GM12878 (cell line): ENCODE data around the gene BRWD1. TPM values are rescaled to one million over a fixed set of nuclear protein-coding genes. Genes with fewer than 3 reads are reported as not detected.

Experiments used
- ATAC-seq: fragments of 200-7000 bp; cut with Tn5 transposase; 3 replicates; pipeline ENCODE4 v1.9.1; 2020; ENCODE audit warnings: mild to moderate bottlenecking, moderate library complexity
- BruUV-seq: library from RNA; stranded (reverse); fragments of 400-500 nt; replicated peaks from 2 replicates; lab custom pipeline; 2021; lab: Mats Ljungman, UMichigan
- CTCF ChIA-PET: fragments of 300-600 bp; sonication (Branson Sonifier 250); formaldehyde crosslinking; extraction: SDS; loops from one replicate; lab custom pipeline; 2021; ENCODE audit warnings: inconsistent platforms; lab: Yijun Ruan, JAX
- POLR2A ChIA-PET: fragments of 350-600 bp; formaldehyde crosslinking; extraction: SDS; loops from one replicate; lab custom pipeline; 2021; ENCODE audit warnings: inconsistent platforms; lab: Charles Lee
- RAD21 ChIA-PET: fragments of 300-600 bp; sonication (Branson Sonifier 250); formaldehyde crosslinking; loops from one replicate; lab custom pipeline; 2023; ENCODE audit warnings: antibody characterized with exemption; ENCODE audit not compliant: unreplicated experiment; lab: Charles Lee
- SMC1A ChIA-PET: fragments of 300-600 bp; sonication (Branson Sonifier 250); formaldehyde crosslinking; loops from one replicate; lab custom pipeline; 2023; ENCODE audit not compliant: unreplicated experiment, uncharacterized antibody; lab: Charles Lee
- DNase-seq: peaks from one replicate; pipeline ENCODE4 v3.0.0-alpha.2; 2011; ENCODE audit warnings: low read depth, low spot score
- FAIRE-seq: peaks from 3 replicates; lab custom pipeline; 2011; peaks lifted over from hg19 to GRCh38; lab: Jason Lieb, UNC
- H2AFZ ChIP-seq: 2 replicates; pipeline ENCODE4 v1.6.0; 2011; ENCODE audit warnings: low read depth, low read length, control low read depth; ENCODE audit not compliant: control insufficient read depth
- H3K27ac ChIP-seq: 2 replicates; pipeline ENCODE4 v1.5.1; 2011; ENCODE audit warnings: control low read depth; ENCODE audit not compliant: control insufficient read depth, insufficient read depth
- H3K27me3 ChIP-seq, 2 experiments: replicated peaks in 1 of 2; 2 replicates each; pipeline versions ENCODE4 v1.6.0 to v1.6.1; 2011; ENCODE audit warnings: low read length in 1 of 2; ENCODE audit not compliant: control insufficient read depth in 2 of 2, insufficient read depth in 2 of 2
- H3K36me3 ChIP-seq, 2 experiments: 2 replicates each; pipeline ENCODE4 v1.5.1; 2011; ENCODE audit warnings: low read length in 1 of 2; ENCODE audit not compliant: control insufficient read depth in 2 of 2, insufficient read depth in 2 of 2
- H3K4me1 ChIP-seq: 2 replicates; pipeline ENCODE4 v1.6.1; 2011; ENCODE audit warnings: mild to moderate bottlenecking, low read length, moderate library complexity, mixed read lengths; ENCODE audit not compliant: control insufficient read depth, insufficient read depth
- H3K4me2 ChIP-seq: 2 replicates; pipeline ENCODE4 v1.6.0; 2011; ENCODE audit warnings: control low read depth; ENCODE audit not compliant: control insufficient read depth, insufficient read depth
- H3K4me3 ChIP-seq: fragments of 200-600 bp; sonication (generic); 2 replicates; pipeline ENCODE4 v1.5.1; 2016
- H3K79me2 ChIP-seq: 2 replicates; pipeline ENCODE4 v1.6.0; 2011; ENCODE audit warnings: low read length; ENCODE audit not compliant: control insufficient read depth, insufficient read depth
- H3K9ac ChIP-seq: 2 replicates; pipeline ENCODE4 v1.8.0; 2011; ENCODE audit warnings: low read length, control low read depth, mixed read lengths; ENCODE audit not compliant: control insufficient read depth, insufficient read depth
- H3K9me3 ChIP-seq: replicated peaks from 3 replicates; pipeline ENCODE4 v1.5.1; 2011; ENCODE audit warnings: mild to moderate bottlenecking, low read length; ENCODE audit not compliant: control insufficient read depth, insufficient read depth
- H4K20me1 ChIP-seq: 2 replicates; pipeline ENCODE4 v1.6.0; 2011; ENCODE audit not compliant: control insufficient read depth, insufficient read depth
- BHLHE40 ChIP-seq, 2 experiments: fragments of 450-650 bp in 1 of 2; IDR thresholded peaks; 2 replicates each; pipeline ENCODE4 v1.6.1; 2011 to 2017; ENCODE audit warnings: low read depth in 2 of 2, borderline replicate concordance in 1 of 2, improper control_type of control experiment in 1 of 2, low read length in 1 of 2, mild to moderate bottlenecking in 1 of 2
- CHD1 ChIP-seq: IDR thresholded peaks from 2 replicates; pipeline ENCODE4 v1.6.1; 2012; ENCODE audit warnings: low read depth, low read length, improper control_type of control experiment
- CTCF ChIP-seq, 3 experiments: IDR thresholded peaks in 2 of 3; conservative IDR thresholded peaks in 1 of 3; 2 replicates each; pipeline ENCODE4 v1.5.1; 2011; ENCODE audit warnings: low read depth in 3 of 3, low read length in 3 of 3, mild to moderate bottlenecking in 3 of 3, control low read depth in 2 of 3, moderate library complexity in 2 of 3, inconsistent platforms in 1 of 3, mixed read lengths in 1 of 3; ENCODE audit not compliant: control insufficient read depth in 2 of 3, insufficient read depth in 1 of 3; ENCODE audit errors: extremely low read depth in 1 of 3
- EED ChIP-seq: sonication (generic); IDR thresholded peaks from 2 replicates; pipeline ENCODE4 v1.6.1; 2016; ENCODE audit warnings: antibody characterized with exemption, low read depth
- MXI1 ChIP-seq: fragments of 150-350 bp; IDR thresholded peaks from 2 replicates; pipeline ENCODE4 v1.6.1; 2011; ENCODE audit warnings: low read depth, mild to moderate bottlenecking, inconsistent platforms, low read length, improper control_type of control experiment
- POLR2AphosphoS2 ChIP-seq: IDR thresholded peaks from 2 replicates; pipeline ENCODE4 v1.6.1; 2011; ENCODE audit warnings: low read depth, mild to moderate bottlenecking, low read length, improper control_type of control experiment, moderate library complexity
- YY1 ChIP-seq: IDR thresholded peaks from 2 replicates; pipeline ENCODE4 v1.6.1; 2011; ENCODE audit warnings: low read depth, mild to moderate bottlenecking, low read length
- WGBS: methylation state at CpG from one replicate; pipeline ENCODE4 v1.1.6; 2016; ENCODE audit warnings: low lambda C conversion rate; ENCODE audit not compliant: insufficient replicate concordance, insufficient coverage; ENCODE audit errors: missing lambda C conversion rate; 5-methylcytosine and 5-hydroxymethylcytosine counted together
- in situ Hi-C: fragments of 300-500 bp; cut with MboI; formaldehyde crosslinking; loops from 9 replicates; pipeline ENCODE4 v1.14.3; 2018; ENCODE audit warnings: mixed read lengths
- intact Hi-C: fragments of 100-400 bp; cut with micrococcal nuclease; formaldehyde crosslinking; loops from one replicate; pipeline ENCODE4 v1.14.2; 2022; ENCODE audit not compliant: unreplicated experiment
- polyA plus RNA-seq, 11 experiments: library from polyadenylated mRNA; depleted of rRNA in 4 of 11; unstranded in 6 of 11; stranded (reverse) in 5 of 11; fragments of >200 nt; fragmentation: Nextera tagmentation in 4 of 11; fragmentation: Illumina TruSeq in 1 of 11; extraction: Ambion mirVana in 4 of 11; extraction: Trizol in 1 of 11; gene quantifications; 1 replicate in 1 of 11; 2 replicates in 10 of 11; pipeline versions ENCODE4 v1.2.1 to v1.2.3, GENCODE V29; 2011 to 2016; ENCODE audit warnings: inconsistent platforms in 2 of 11, missing spikeins in 2 of 11, low read depth in 1 of 11
- total RNA-seq, 4 experiments: library from RNA; depleted of rRNA in 3 of 4; stranded (reverse); fragments of >200 nt in 3 of 4; fragmentation: Illumina TruSeq in 1 of 4; extraction: Trizol in 1 of 4; gene quantifications; 2 replicates each; pipeline versions ENCODE4 v1.2.1 to v1.2.3, GENCODE V29; 2013 to 2021
- TF ChIP-seq, protein P1 (sequence below): IDR thresholded peaks from 2 replicates; pipeline ENCODE4 v1.6.1; 2012; ENCODE audit warnings: mild to moderate bottlenecking, low read depth, low read length
- TF ChIP-seq, protein P2 (sequence below): fragments of 150-350 bp; IDR thresholded peaks from 2 replicates; pipeline ENCODE4 v1.6.1; 2016; ENCODE audit warnings: low read depth, low read length

The BRWD1 gene
- total and polyA plus RNA-seq, 10 of the 15 experiments (the other 5 are each of a cell fraction or from before 2014, with no cell fraction given) = 3.1 to 19.0 (median 13.5) TPM

DNA sequence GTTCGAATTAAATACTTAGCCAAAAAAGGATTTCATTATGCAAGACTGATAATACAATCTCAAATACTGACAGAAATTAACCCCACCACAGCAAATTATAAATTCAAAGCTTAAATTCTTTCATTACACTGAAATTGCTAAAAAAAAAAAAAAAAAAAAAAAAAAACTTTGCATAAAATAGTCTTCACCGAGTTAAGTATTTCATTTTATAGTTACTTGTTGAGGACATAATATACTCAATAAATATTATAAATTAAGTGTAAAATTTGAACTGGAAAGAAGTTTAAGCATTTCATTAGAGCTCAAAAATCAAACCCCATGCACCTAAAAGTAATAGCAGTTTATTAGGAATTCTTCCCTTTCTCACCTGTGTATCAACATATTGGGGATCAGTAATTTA, 128.3 kb downstream of the BRWD1 start (continued):
- TF ChIP-seq, protein P1, sequence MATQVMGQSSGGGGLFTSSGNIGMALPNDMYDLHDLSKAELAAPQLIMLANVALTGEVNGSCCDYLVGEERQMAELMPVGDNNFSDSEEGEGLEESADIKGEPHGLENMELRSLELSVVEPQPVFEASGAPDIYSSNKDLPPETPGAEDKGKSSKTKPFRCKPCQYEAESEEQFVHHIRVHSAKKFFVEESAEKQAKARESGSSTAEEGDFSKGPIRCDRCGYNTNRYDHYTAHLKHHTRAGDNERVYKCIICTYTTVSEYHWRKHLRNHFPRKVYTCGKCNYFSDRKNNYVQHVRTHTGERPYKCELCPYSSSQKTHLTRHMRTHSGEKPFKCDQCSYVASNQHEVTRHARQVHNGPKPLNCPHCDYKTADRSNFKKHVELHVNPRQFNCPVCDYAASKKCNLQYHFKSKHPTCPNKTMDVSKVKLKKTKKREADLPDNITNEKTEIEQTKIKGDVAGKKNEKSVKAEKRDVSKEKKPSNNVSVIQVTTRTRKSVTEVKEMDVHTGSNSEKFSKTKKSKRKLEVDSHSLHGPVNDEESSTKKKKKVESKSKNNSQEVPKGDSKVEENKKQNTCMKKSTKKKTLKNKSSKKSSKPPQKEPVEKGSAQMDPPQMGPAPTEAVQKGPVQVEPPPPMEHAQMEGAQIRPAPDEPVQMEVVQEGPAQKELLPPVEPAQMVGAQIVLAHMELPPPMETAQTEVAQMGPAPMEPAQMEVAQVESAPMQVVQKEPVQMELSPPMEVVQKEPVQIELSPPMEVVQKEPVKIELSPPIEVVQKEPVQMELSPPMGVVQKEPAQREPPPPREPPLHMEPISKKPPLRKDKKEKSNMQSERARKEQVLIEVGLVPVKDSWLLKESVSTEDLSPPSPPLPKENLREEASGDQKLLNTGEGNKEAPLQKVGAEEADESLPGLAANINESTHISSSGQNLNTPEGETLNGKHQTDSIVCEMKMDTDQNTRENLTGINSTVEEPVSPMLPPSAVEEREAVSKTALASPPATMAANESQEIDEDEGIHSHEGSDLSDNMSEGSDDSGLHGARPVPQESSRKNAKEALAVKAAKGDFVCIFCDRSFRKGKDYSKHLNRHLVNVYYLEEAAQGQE = no peak
- TF ChIP-seq POLR2AphosphoS2 = no peak

DNA sequence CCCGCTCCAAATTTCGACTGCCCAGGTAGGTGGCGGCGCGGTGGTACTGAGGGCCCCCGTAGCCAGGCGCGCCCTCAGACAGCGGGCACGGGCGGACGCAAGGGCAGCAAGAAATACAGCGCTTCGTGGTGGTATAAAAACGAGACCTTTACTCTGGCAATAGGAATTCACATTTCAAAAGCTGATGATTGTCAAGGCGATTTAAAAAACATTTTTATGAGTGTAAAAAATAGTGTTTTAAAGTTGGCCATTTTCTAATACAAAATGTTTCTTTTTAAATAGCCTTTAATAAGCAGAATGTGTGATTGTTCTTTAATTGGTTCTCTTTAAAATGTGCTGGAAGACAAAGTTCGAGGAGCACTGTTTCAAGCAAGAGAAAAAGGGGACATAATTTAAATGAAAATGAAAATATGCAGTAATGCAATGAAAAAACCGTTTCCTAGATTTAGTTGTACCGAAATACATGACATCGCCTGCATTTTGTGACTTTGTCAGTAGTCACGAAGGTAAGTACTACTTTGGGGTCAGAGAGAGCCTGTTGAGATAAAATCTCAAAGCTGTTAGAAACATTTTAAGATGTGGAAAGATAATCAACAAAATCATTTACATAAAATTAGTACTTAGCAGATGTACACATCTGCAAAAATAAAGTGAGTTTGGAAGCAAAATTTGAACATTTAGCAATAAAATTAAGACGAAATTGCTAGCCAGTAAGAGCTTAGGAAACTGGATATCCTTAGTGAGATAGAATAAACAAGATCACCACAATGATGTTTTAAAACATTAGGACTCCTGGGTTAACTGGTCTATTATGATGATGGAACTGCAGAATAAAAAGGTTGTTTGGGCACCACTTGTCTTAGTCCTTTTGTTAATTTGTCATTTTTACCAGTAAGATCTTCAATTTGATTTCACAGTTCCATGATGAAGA, 129.1 kb downstream of the BRWD1 start:
- intact Hi-C loops = loop anchor here (5.0 to 10.0 kb wide), 3 partner anchors 128 to 260 kb away; partner anchors contain the start of genes BRWD1 and LCA5L
- no peak for FAIRE-seq
- peak; percentile 27; the same call in 1 of the 2 replicates for TF ChIP-seq MXI1
- TF ChIP-seq CTCF (IDR thresholded peaks at IDR 0.05 in 2 of 3, conservative IDR thresholded peaks at IDR 0.05 in 1 of 3; ENCODE audit: control insufficient read depth in 2 of 3, extremely low read depth in 1 of 3, insufficient read depth in 1 of 3, low read depth in 3 of 3, low read length in 3 of 3) = no peak
- TF ChIP-seq EED = no peak
- TF ChIP-seq BHLHE40 (IDR thresholded peaks at IDR 0.05; ENCODE audit: borderline replicate concordance in 1 of 2, low read depth in 2 of 2, low read length in 1 of 2) = peak in 1 of 2 experiments; percentile 65; a peak in 1 of 4 replicates
- TF ChIP-seq CHD1 = no peak
- TF ChIP-seq, protein P2, sequence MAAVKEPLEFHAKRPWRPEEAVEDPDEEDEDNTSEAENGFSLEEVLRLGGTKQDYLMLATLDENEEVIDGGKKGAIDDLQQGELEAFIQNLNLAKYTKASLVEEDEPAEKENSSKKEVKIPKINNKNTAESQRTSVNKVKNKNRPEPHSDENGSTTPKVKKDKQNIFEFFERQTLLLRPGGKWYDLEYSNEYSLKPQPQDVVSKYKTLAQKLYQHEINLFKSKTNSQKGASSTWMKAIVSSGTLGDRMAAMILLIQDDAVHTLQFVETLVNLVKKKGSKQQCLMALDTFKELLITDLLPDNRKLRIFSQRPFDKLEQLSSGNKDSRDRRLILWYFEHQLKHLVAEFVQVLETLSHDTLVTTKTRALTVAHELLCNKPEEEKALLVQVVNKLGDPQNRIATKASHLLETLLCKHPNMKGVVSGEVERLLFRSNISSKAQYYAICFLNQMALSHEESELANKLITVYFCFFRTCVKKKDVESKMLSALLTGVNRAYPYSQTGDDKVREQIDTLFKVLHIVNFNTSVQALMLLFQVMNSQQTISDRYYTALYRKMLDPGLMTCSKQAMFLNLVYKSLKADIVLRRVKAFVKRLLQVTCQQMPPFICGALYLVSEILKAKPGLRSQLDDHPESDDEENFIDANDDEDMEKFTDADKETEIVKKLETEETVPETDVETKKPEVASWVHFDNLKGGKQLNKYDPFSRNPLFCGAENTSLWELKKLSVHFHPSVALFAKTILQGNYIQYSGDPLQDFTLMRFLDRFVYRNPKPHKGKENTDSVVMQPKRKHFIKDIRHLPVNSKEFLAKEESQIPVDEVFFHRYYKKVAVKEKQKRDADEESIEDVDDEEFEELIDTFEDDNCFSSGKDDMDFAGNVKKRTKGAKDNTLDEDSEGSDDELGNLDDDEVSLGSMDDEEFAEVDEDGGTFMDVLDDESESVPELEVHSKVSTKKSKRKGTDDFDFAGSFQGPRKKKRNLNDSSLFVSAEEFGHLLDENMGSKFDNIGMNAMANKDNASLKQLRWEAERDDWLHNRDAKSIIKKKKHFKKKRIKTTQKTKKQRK = no peak
- 0 out of 2 replicates have a peak, but pooled peaks have one; percentile 2 for TF ChIP-seq YY1

More for the DNA sequence above, 129.1 kb downstream of the BRWD1 start:
- peak overlapping the region; percentile 81 for H2AFZ ChIP-seq
- SMC1A ChIA-PET = interaction anchor here (0.7 to 1.1 kb wide), 2 partner anchors 34 to 203 kb away, joined by 3 read pairs; no protein-coding TSS in a partner anchor
- in situ Hi-C loops = loop anchor here (5.0 kb wide), 1 partner anchor 203 kb away; no protein-coding TSS in a partner anchor
- H3K4me3 ChIP-seq = peak overlapping the region; percentile 95
- no peak for DNase-seq
- H3K9ac ChIP-seq = peak overlapping the region; percentile 94
- peak overlapping the region; percentile 88 for H3K27ac ChIP-seq
- RAD21 ChIA-PET = interaction anchor here (2.0 kb wide), 1 partner anchor 57 kb away, joined by 5 read pairs; no protein-coding TSS in a partner anchor
- H3K9me3 ChIP-seq = no peaks in the 10 kb centered on the region
- under 1% methylated on average over 22 of the region's 22 CpGs for WGBS
- 0 out of 4 replicates have a peak, but pooled peaks cover 0 to under 1% of the 10 kb centered on the region in 2 experiments for H3K36me3 ChIP-seq
- POLR2A ChIA-PET = interaction anchor here (0.6 to 1.4 kb wide), 6 partner anchors 58 to 263 kb away, joined by 3 to 12 read pairs (median 4); partner anchors contain the start of gene HMGN1
- H3K4me1 ChIP-seq = peaks cover 30% of the 10 kb centered on the region
- CTCF ChIA-PET = interaction anchor here (0.7 to 1.6 kb wide), 4 partner anchors 11 to 257 kb away, joined by 3 to 4 read pairs (median 3); no protein-coding TSS in a partner anchor
- TSS peak; percentile 86 for BruUV-seq
- ATAC-seq = no peak
- H3K79me2 ChIP-seq = peaks cover 33% of the 10 kb centered on the region
- H3K4me2 ChIP-seq = peak overlapping the region; percentile 39
- no peaks in the 10 kb centered on the region for H4K20me1 ChIP-seq
- H3K27me3 ChIP-seq = no peaks in the 10 kb centered on the region
